WTC11 (cell line): ENCODE results near the gene ABCD4.

Experiments
- RELA ChIP-seq: sonication (generic); formaldehyde crosslinking; IDR thresholded peaks from 2 replicates; pipeline ENCODE4 v1.8.1; 2022; ENCODE audit warnings: missing genetic modification reagents, mild to moderate bottlenecking, borderline replicate concordance
- TF ChIP-seq, protein P1 (sequence below): fragments of 200-600 bp; IDR thresholded peaks from 2 replicates; pipeline ENCODE4 v1.8.0; 2022; ENCODE audit warnings: antibody characterized with exemption

DNA sequence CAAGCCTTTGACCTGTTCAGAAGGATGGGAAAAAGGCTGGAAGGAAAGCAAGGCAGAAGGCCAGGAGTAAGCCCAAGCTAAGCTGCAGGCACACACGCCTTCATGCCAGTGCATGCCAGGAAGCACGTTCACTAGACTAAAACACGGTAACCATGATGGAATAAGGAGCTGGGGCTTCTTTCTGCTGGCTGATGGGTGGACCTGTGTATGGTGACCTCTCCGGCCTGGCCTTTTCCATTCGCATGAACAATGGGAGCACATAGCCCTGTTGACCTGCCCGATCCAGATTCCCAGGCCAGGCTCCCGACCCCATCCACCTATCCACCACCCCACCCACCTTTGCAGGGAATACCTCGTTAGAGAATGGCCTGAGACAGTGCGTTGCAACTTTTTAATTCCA, 40.7 kb downstream of the ABCD4 start:
- TF ChIP-seq, protein P1, sequence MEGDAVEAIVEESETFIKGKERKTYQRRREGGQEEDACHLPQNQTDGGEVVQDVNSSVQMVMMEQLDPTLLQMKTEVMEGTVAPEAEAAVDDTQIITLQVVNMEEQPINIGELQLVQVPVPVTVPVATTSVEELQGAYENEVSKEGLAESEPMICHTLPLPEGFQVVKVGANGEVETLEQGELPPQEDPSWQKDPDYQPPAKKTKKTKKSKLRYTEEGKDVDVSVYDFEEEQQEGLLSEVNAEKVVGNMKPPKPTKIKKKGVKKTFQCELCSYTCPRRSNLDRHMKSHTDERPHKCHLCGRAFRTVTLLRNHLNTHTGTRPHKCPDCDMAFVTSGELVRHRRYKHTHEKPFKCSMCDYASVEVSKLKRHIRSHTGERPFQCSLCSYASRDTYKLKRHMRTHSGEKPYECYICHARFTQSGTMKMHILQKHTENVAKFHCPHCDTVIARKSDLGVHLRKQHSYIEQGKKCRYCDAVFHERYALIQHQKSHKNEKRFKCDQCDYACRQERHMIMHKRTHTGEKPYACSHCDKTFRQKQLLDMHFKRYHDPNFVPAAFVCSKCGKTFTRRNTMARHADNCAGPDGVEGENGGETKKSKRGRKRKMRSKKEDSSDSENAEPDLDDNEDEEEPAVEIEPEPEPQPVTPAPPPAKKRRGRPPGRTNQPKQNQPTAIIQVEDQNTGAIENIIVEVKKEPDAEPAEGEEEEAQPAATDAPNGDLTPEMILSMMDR = no peak
- TF ChIP-seq RELA (CRISPR knock-in tag) = no peak
